Activated CD4-positive, alpha-beta T cell treated with anti-CD3 and anti-CD28 coated beads, Interleukin-2, amount 10 ng/mL, durations not matched to agents 7 days and 5 days (primary cell): ENCODE measurements around the gene SMARCAL1. TPM values are rescaled to one million over a fixed set of nuclear protein-coding genes. Genes with fewer than 3 reads are reported as not detected.

Source experiments
- CTCF ChIA-PET: fragments of 350-600 bp; sonication (Branson Sonifier 250); formaldehyde crosslinking; loops from one replicate; lab custom pipeline; 2021; ENCODE audit warnings: antibody characterized with exemption; lab: Charles Lee
- POLR2A ChIA-PET: fragments of 350-600 bp; sonication (Branson Sonifier 250); formaldehyde crosslinking; loops from one replicate; lab custom pipeline; 2021; ENCODE audit warnings: antibody characterized with exemption; lab: Charles Lee
- DNase-seq: peaks from one replicate; pipeline ENCODE4 v3.0.0-alpha.2; 2020
- H3K27ac Mint-ChIP-seq: one replicate; pipeline ENCODE4 v1.8.0; 2021; ENCODE audit warnings: mild to moderate bottlenecking, moderate library complexity, mixed read lengths
- H3K27me3 Mint-ChIP-seq: one replicate; pipeline ENCODE4 v1.8.0; 2021; ENCODE audit warnings: mixed read lengths
- H3K36me3 Mint-ChIP-seq: one replicate; pipeline ENCODE4 v1.8.0; 2021; ENCODE audit warnings: low read depth, mixed read lengths
- H3K4me1 Mint-ChIP-seq: one replicate; pipeline ENCODE4 v1.8.0; 2021; ENCODE audit warnings: mixed read lengths
- H3K4me3 Mint-ChIP-seq: one replicate; pipeline ENCODE4 v1.8.0; 2021; ENCODE audit warnings: mild to moderate bottlenecking, moderate library complexity, mixed read lengths
- H3K9me3 Mint-ChIP-seq: one replicate; pipeline ENCODE4 v1.8.0; 2021; ENCODE audit warnings: mixed read lengths
- total RNA-seq, 2 experiments: library from RNA; stranded (reverse); gene quantifications; one replicate each; pipeline ENCODE4 v1.2.3, GENCODE V29; 2021

The SMARCAL1 gene
- total RNA-seq, 2 experiments from 2014 or later, result 27.5 to 28.7 TPM

DNA sequence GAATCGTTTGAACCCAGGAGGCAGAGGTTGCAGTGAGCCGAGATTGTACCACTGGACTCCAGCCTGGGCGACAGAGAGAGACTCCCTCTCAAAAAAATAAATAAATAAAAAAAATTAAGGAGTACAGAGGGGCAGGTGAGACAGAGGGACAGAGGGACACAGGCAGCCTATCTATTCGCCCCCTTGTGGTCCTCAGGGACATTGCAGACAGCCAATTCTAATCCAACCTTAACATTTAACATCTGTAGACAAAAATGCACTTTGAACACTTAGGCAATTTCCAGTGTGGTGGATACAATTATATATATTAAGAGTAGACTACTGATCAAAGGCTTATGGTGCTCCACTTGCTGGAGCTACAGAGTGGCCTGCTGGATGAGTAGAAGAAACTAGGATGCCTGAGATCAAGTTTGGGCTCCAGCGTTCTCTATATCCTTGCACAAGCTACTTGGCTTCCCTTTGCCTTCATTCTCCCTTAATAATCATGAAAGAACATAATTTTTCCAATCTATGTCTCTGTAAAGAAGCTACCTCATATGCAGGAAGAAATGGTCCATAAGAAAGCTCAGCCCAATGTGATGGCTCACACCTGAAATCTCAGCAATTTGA lies 8.2 kb upstream of the SMARCAL1 start:
- no peaks in the 10 kb centered on the region for H3K9me3 Mint-ChIP-seq
- H3K4me3 Mint-ChIP-seq, result no peak overlapping the region
- H3K27ac Mint-ChIP-seq, result no peak overlapping the region
- no peaks in the 10 kb centered on the region for H3K36me3 Mint-ChIP-seq
- H3K27me3 Mint-ChIP-seq, result peaks cover 15% of the 10 kb centered on the region
- H3K4me1 Mint-ChIP-seq, result no peaks in the 10 kb centered on the region
- ChIA-PET POLR2A (no interaction called here), CTCF (interaction anchor here (1.0 to 2.2 kb wide), 8 partner anchors 8 to 182 kb away, joined by 3 to 7 read pairs (median 4); no protein-coding TSS in a partner anchor)
- peak; percentile 54 for DNase-seq

DNA sequence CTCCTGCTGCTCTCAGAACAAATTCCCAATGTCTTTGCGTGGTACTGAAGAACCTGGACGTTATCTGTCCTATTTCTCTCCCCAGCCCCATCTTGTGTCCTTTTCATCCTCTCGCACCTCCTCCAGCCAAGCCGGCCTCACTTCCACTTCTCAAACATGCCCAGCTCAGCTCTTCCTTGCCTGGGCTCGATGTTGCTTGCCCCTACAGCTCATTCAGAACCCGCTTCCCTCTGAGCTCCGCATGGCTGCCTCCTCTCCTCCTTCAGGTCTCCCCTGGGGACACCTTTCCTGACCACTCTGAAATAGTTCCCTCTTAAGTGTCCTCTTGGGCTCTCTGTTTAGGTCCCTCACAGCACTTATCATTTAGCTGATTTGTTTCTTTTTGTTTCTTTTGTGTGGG lies 6.7 kb upstream of the SMARCAL1 start:
- CTCF ChIA-PET, result interaction anchor here (0.5 to 2.2 kb wide), 4 partner anchors 11 to 125 kb away, joined by 3 to 7 read pairs (median 4); no protein-coding TSS in a partner anchor
- H3K9me3 Mint-ChIP-seq, result no peaks in the 10 kb centered on the region

GRCh38 chr2:216406826-216407225 lies 5.5 kb upstream of the SMARCAL1 start:
- Mint-ChIP-seq H3K4me1 (peaks cover 5% of the 10 kb centered on the region), H3K27ac (no peak overlapping the region), H3K9me3 (no peaks in the 10 kb centered on the region), H3K4me3 (no peak overlapping the region), H3K36me3 (no peaks in the 10 kb centered on the region), H3K27me3 (peaks cover 15% of the 10 kb centered on the region)
- ChIA-PET CTCF (no interaction called here), POLR2A (no interaction called here)
- no peak for DNase-seq

More for the DNA sequence above, 6.7 kb upstream of the SMARCAL1 start:
- Mint-ChIP-seq H3K27ac (no peak overlapping the region), H3K27me3 (peaks cover 15% of the 10 kb centered on the region), H3K4me1 (no peaks in the 10 kb centered on the region), H3K36me3 (no peaks in the 10 kb centered on the region), H3K4me3 (no peak overlapping the region)
- POLR2A ChIA-PET, result no interaction called here
- DNase-seq, result no peak

DNA sequence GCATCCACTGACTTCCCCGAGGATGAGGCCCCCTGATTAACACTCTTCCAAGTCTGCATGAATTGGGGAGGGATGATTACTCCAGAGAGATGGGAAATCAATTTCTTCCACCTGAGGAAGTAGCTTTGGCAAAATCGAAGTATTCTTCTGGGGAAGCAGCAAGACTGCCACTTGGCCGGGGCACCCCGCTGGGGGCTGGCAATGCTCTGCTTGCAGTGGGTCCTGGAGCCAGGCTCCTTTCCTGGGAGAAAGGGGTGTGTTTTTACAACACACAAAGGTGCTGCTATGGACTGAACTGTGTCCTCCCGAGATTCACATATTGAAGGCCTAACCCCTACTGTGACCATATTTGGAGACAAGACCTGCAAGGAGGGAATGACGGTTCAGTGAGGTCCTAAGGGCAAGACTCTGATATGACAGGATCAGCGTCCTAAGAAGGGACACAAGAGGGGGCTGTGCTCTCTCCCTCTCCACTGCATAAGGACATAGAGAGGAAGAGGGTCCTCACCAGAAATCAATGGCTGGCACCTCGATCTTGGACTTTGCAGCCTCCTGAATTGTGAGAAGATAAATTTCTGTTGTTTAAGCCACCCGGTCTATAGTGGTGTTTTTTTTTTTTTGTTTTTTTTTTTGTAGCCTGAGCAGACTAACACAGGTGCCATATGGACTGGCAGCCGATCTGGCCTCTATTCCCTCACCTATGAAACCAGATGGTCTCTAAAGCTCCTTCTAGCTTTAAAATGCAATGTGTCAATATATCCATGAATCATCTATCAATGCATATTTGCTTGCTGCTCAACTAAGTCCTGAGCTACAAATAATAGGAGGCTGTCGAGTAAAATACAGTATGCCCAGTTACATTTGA lies 3.6 kb upstream of the SMARCAL1 start:
- DNase-seq, result no peak
- peaks cover 6% of the 10 kb centered on the region for H3K36me3 Mint-ChIP-seq
- ChIA-PET CTCF (interaction anchor here (1.2 kb wide), 1 partner anchor 9 kb away, joined by 4 read pairs; no protein-coding TSS in a partner anchor), POLR2A (interaction anchor here (0.7 kb wide), 1 partner anchor 300 kb away, joined by 3 read pairs; no protein-coding TSS in a partner anchor)
- H3K27ac Mint-ChIP-seq, result no peak overlapping the region
- H3K4me1 Mint-ChIP-seq, result peaks cover 17% of the 10 kb centered on the region
- H3K27me3 Mint-ChIP-seq, result peaks cover 15% of the 10 kb centered on the region
- H3K4me3 Mint-ChIP-seq, result no peak overlapping the region
- no peaks in the 10 kb centered on the region for H3K9me3 Mint-ChIP-seq

GRCh38 chr2:216410550-216410949 lies 1.7 kb upstream of the SMARCAL1 start:
- Mint-ChIP-seq H3K27ac (no peak overlapping the region), H3K27me3 (peaks cover 11% of the 10 kb centered on the region), H3K4me3 (no peak overlapping the region), H3K9me3 (no peaks in the 10 kb centered on the region), H3K36me3 (peaks cover 19% of the 10 kb centered on the region), H3K4me1 (peaks cover 19% of the 10 kb centered on the region)
- no peak for DNase-seq
- ChIA-PET POLR2A (no interaction called here), CTCF (no interaction called here)

GRCh38 chr2:216413882-216414281 lies 1.6 kb downstream of the SMARCAL1 start:
- Mint-ChIP-seq H3K4me1 (peaks cover 30% of the 10 kb centered on the region), H3K9me3 (no peaks in the 10 kb centered on the region), H3K4me3 (peak overlapping the region; percentile 88), H3K27ac (no peak overlapping the region), H3K27me3 (no peaks in the 10 kb centered on the region), H3K36me3 (peaks cover 32% of the 10 kb centered on the region)
- ChIA-PET CTCF (interaction anchor here (0.6 kb wide), 2 partner anchors 24 to 319 kb away, joined by 3 to 5 read pairs; no protein-coding TSS in a partner anchor), POLR2A (no interaction called here)
- DNase-seq, result no peak

DNA sequence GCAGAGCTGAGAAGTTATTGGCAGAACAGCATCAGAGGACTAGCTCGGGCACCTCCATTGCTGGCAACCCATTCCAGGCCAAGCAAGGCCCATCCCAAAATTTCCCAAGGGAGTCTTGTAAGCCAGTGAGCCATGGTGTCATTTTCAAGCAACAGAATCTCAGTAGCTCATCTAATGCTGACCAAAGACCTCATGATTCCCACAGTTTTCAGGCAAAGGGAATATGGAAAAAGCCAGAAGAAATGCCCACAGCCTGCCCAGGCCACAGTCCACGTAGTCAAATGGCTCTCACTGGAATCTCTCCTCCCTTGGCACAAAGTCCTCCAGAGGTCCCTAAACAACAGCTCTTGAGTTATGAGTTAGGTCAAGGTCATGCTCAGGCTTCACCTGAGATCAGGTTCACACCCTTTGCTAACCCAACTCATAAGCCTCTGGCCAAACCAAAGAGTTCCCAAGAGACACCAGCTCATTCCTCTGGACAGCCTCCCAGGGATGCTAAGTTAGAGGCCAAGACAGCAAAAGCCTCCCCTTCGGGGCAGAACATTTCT lies 2.6 kb downstream of the SMARCAL1 start:
- Mint-ChIP-seq H3K4me1 (peaks cover 32% of the 10 kb centered on the region), H3K4me3 (no peak overlapping the region), H3K9me3 (no peaks in the 10 kb centered on the region), H3K27me3 (no peaks in the 10 kb centered on the region), H3K36me3 (peaks cover 35% of the 10 kb centered on the region), H3K27ac (no peak overlapping the region)
- DNase-seq, result no peak
- ChIA-PET POLR2A (no interaction called here), CTCF (interaction anchor here (1.3 kb wide), 1 partner anchor 9 kb away, joined by 3 read pairs; no protein-coding TSS in a partner anchor)

DNA sequence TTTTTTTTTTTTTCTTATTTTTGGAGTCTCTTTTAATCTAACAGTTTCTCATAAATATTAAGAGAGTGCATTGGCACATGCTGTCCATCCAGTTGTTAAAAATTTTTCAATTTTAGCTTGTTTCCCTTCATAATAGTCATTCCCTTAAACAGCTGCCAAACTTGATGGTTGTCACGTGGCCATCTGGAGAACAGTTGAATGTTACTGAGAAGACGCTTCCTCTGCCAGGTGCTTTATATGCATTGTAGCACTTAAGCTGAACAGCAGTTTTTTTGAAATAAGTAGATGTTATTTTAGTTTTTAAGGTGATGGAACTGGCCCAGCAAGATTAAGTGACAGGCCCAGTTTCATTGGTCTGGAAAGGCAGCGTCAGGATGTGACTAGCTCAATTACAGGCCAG lies 3.3 kb downstream of the SMARCAL1 start:
- no peak overlapping the region for H3K27ac Mint-ChIP-seq
- ChIA-PET POLR2A (no interaction called here), CTCF (interaction anchor here (0.9 to 1.8 kb wide), 4 partner anchors 8 to 59 kb away, joined by 3 to 9 read pairs (median 4); no protein-coding TSS in a partner anchor)
- H3K27me3 Mint-ChIP-seq, result no peaks in the 10 kb centered on the region
- H3K36me3 Mint-ChIP-seq, result peaks cover 41% of the 10 kb centered on the region
- peaks cover 32% of the 10 kb centered on the region for H3K4me1 Mint-ChIP-seq
- no peaks in the 10 kb centered on the region for H3K9me3 Mint-ChIP-seq
- H3K4me3 Mint-ChIP-seq, result no peak overlapping the region
- no peak for DNase-seq

DNA sequence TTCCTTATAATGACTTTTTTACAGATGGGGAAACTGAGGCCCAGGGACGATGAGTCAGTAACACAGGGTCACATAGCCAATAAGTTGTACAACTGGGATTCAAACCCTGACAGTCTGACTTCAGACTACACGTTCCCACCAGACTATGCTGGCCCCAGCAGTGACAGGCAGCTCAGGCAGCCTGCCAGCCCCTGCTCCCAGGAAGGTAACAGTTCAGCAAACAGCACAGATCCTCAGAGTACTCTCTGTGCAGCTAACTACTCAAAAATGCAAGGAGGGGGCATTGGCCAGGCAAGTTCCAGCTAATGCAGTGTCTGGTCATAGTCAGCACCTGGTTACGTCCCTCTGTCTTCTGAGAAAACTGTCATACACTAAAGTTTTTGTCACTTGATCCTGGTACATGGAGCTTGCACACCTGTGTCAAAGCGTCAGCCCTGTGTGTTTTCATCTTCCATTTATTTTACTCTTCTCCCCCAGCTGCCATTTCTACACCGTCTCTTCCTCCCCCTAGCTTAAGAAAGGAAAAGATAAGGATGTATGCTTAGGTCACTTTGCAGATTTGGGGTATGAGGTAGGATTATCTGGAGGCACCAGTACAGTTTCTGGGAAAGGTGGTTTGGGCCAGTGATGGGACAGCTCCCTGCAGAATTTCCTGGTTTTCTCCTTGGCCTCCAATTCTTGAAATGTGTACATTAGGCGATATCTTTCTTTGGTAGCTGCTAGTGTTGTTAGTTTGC lies 4.5 kb downstream of the SMARCAL1 start:
- Mint-ChIP-seq H3K27me3 (no peaks in the 10 kb centered on the region), H3K36me3 (peaks cover 45% of the 10 kb centered on the region), H3K27ac (no peak overlapping the region), H3K4me3 (no peak overlapping the region), H3K9me3 (no peaks in the 10 kb centered on the region), H3K4me1 (peaks cover 28% of the 10 kb centered on the region)
- no peak for DNase-seq
- POLR2A ChIA-PET, result interaction anchor here (0.6 kb wide), 1 partner anchor 25 kb away, joined by 4 read pairs; no protein-coding TSS in a partner anchor
- CTCF ChIA-PET, result interaction anchor here (0.9 to 1.8 kb wide), 3 partner anchors 9 to 307 kb away, joined by 4 to 9 read pairs (median 5); no protein-coding TSS in a partner anchor

- CTCF ChIA-PET, result no interaction called here
- Mint-ChIP-seq H3K4me3 (no peak overlapping the region), H3K27me3 (no peaks in the 10 kb centered on the region), H3K9me3 (no peaks in the 10 kb centered on the region), H3K4me1 (peaks cover 13% of the 10 kb centered on the region), H3K27ac (no peak overlapping the region), H3K36me3 (peaks cover 53% of the 10 kb centered on the region)
- no peak for DNase-seq
- POLR2A ChIA-PET, result no interaction called here
These were observed 6.7 kb downstream of the SMARCAL1 start for GRCh38 chr2:216418981-216419380.

DNA sequence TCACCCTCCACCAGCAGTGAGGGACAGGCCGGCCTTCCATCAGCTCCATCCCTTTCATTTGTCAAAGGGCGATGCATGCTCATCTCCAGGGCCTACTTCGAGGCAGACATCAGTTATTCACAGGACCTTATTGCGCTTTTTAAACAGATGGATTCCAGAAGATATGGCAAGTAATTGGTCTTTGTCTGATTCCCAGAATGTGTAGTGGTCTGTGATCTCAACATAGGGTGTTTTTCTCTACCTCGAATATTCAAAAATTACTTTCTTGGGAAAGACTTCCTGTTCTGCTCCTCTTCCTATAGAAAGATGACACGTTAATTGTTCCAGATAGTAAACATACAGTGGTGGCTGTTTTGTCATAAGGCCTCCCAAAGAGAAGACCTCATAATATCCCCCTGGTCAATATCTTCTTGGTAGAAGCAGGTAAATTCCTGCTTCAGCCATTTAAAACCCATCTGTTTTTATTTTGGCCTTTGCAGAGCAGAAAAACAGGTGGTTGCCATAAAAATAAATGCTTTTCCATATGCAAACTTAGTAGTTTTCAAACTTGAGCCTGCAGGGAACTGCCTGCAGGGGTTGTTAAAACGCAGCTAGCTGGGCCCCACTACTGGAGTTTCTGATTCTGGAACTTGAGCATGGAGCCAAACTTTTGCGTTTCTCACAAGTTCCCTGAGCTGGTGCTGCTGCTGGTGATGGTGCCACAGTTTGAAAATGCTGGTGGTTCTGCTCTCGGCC lies 8.2 kb downstream of the SMARCAL1 start:
- peaks cover 59% of the 10 kb centered on the region for H3K36me3 Mint-ChIP-seq
- no peaks in the 10 kb centered on the region for H3K27me3 Mint-ChIP-seq
- no peak for DNase-seq
- H3K4me1 Mint-ChIP-seq, result peaks cover 13% of the 10 kb centered on the region
- ChIA-PET POLR2A (no interaction called here), CTCF (no interaction called here)
- H3K4me3 Mint-ChIP-seq, result no peak overlapping the region
- H3K27ac Mint-ChIP-seq, result no peak overlapping the region
- peaks cover 5% of the 10 kb centered on the region for H3K9me3 Mint-ChIP-seq
